Measurements from ENCODE around the gene PAK5.

The PAK5 gene

DNA sequence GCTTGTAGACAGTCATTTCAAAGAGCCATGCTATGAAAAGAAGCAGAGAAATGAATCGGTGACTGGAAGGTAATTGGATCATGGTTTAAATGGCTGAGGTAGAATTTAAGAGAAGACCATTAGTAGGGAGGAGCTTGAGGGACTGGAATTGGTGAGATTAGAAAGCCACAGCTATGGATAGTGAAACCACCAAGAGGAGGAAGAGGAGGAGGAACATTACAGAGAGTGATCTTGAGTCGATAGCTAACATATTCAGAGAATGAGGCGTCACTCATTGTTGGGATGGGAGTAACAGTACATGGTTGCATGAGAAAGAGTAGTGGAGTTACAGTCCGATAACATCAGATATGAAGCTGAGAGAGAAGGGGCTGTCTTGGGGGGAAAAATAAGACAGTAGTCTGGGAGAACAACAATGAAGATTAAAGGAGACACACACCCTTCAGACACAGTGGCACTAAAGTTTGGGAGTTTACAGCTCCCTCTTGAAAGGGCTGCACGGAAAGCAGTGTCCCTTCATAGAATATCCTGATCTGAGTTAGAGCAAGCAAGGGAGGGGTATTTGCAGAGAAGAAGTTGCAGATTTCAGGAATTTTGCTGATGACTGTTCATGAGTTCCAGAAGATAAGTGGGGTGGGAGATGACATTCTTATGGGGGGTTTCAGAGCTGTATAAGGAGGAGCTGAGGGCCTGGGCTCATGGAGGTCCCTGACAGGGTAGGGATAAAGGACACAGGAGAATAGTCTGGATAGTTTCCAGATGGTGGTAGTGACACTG is 339.6 kb downstream of the PAK5 start:
- Histone ChIP-seq H2AFZ (no peak overlapping the region), H3K36me3 (ENCODE audit: control insufficient read depth, insufficient read depth, low read length) (no peaks in the 10 kb centered on the region), H3K27ac (no peak overlapping the region), H3K9ac (no peak overlapping the region), H3K4me2 (ENCODE audit: low read length) (no peak overlapping the region), H3K4me3 (ENCODE audit: low read depth, low read length) (no peak overlapping the region), H3K79me2 (no peaks in the 10 kb centered on the region), H3K4me1 (no peaks in the 10 kb centered on the region), H3K9me3 (ENCODE audit: control insufficient read depth, low read length) (no peaks in the 10 kb centered on the region), H3K27me3 (ENCODE audit: control insufficient read depth, insufficient read depth, low read length) (no peaks in the 10 kb centered on the region)
- TF ChIP-seq, protein P1, sequence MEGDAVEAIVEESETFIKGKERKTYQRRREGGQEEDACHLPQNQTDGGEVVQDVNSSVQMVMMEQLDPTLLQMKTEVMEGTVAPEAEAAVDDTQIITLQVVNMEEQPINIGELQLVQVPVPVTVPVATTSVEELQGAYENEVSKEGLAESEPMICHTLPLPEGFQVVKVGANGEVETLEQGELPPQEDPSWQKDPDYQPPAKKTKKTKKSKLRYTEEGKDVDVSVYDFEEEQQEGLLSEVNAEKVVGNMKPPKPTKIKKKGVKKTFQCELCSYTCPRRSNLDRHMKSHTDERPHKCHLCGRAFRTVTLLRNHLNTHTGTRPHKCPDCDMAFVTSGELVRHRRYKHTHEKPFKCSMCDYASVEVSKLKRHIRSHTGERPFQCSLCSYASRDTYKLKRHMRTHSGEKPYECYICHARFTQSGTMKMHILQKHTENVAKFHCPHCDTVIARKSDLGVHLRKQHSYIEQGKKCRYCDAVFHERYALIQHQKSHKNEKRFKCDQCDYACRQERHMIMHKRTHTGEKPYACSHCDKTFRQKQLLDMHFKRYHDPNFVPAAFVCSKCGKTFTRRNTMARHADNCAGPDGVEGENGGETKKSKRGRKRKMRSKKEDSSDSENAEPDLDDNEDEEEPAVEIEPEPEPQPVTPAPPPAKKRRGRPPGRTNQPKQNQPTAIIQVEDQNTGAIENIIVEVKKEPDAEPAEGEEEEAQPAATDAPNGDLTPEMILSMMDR (IDR thresholded peaks at IDR 0.05), result no peak

DNA sequence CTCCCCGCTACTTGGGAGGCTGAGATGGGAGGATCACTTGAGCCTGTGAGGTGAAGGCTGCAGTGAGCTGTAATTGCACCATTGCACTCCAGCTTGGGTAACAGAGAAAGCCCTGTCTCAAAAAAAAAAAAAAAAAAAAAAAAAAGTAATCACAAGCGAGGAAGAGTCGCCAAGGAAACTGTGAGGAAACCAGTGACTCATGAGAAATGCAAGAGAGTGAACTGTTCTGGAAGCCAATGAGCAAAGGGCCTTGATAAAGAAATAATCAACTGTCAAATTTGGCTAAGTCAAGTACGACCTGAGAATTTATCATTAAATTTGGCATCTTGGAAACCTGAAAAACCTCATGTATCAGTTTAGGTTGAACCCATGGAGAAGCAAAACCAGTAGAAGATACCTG is 340.6 kb downstream of the PAK5 start:
- Histone ChIP-seq H2AFZ (no peak overlapping the region), H3K27me3 (ENCODE audit: control insufficient read depth, insufficient read depth, low read length) (no peaks in the 10 kb centered on the region), H3K36me3 (ENCODE audit: control insufficient read depth, insufficient read depth, low read length) (no peaks in the 10 kb centered on the region), H3K4me1 (no peaks in the 10 kb centered on the region), H3K4me2 (ENCODE audit: low read length) (no peak overlapping the region), H3K4me3 (ENCODE audit: low read depth, low read length) (no peak overlapping the region), H3K9ac (no peak overlapping the region), H3K27ac (no peak overlapping the region), H3K79me2 (no peaks in the 10 kb centered on the region), H3K9me3 (ENCODE audit: control insufficient read depth, low read length) (no peaks in the 10 kb centered on the region)
- TF ChIP-seq, protein P1 (IDR thresholded peaks at IDR 0.05), result no peak

DNA sequence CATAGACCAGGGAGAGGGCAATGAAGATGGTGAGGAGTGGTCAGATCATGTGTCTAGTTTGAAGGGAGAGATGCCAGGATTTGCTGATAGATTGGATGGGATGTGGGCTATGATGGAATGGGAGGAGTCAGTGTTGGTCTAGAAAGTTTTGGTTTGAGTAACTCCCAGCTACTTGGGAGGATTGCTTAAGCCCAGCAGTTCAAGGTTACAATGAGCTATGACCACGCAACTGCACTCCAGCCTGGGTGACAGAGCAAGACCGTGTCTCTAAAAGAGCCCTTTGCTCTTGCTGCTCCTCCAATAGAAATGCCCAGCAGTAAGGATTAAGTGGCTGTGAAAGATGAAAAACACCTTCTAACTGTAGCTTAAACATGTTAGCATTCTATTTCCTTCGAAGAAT is 342.7 kb downstream of the PAK5 start:
- no peaks in the 10 kb centered on the region for H3K4me1 ChIP-seq
- H3K36me3 ChIP-seq (ENCODE audit: control insufficient read depth, insufficient read depth, low read length), result no peaks in the 10 kb centered on the region
- H3K9me3 ChIP-seq (ENCODE audit: control insufficient read depth, low read length), result no peaks in the 10 kb centered on the region
- TF ChIP-seq, protein P1 (IDR thresholded peaks at IDR 0.05), result no peak
- no peak overlapping the region for H3K4me3 ChIP-seq (ENCODE audit: low read depth, low read length)
- no peaks in the 10 kb centered on the region for H3K27me3 ChIP-seq (ENCODE audit: control insufficient read depth, insufficient read depth, low read length)
- H3K4me2 ChIP-seq (ENCODE audit: low read length), result no peak overlapping the region
- H2AFZ ChIP-seq, result no peak overlapping the region
- H3K27ac ChIP-seq, result no peak overlapping the region
- no peaks in the 10 kb centered on the region for H3K79me2 ChIP-seq
- H3K9ac ChIP-seq, result no peak overlapping the region

DNA sequence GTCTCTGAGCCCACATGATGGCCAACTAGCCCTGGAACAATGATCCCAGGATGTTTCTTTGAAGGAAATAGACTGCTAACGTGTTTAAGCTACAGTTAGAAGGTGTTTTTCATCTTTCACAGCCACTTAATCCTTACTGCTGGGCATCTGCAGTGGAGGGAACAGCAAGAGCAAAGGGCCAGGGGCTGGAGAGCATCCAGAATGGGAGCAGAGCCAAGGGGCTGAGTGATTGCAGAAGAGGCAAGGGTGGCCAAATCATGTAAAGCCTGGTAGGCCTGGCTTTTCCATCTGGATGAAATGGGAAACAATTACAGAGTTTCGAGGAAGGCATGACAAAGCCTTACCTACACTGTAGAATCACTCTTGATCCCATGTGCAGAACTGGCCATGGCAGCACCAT is 343.2 kb downstream of the PAK5 start:
- Histone ChIP-seq H3K4me2 (ENCODE audit: low read length) (no peak overlapping the region), H3K36me3 (ENCODE audit: control insufficient read depth, insufficient read depth, low read length) (no peaks in the 10 kb centered on the region)
- TF ChIP-seq, protein P1 (IDR thresholded peaks at IDR 0.05), result no peak

DNA sequence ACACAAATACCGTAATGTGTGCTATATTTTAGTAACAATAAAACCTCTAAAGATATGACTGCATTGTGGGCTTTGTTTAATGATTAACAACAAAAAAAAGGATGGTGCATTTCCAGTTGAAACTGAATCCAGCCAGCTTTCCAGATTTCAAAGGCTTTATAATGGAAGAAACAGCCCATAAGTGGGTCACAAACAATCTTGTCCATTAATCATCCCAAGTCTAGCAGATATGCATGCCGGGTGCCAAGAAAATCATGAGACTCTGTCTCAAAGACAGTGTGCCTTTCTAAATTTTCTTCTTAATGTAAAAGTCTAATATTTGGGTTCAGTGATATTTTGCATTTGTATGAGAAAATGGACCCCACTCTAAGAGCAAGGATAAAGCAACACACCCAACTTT is 345.1 kb downstream of the PAK5 start:
- no peak overlapping the region for H3K9ac ChIP-seq
- H3K4me3 ChIP-seq (ENCODE audit: low read depth, low read length), result no peak overlapping the region
- H3K79me2 ChIP-seq, result no peaks in the 10 kb centered on the region
- H3K36me3 ChIP-seq (ENCODE audit: control insufficient read depth, insufficient read depth, low read length), result no peaks in the 10 kb centered on the region
- no peaks in the 10 kb centered on the region for H3K27me3 ChIP-seq (ENCODE audit: control insufficient read depth, insufficient read depth, low read length)
- no peak overlapping the region for H3K4me2 ChIP-seq (ENCODE audit: low read length)
- H2AFZ ChIP-seq, result no peak overlapping the region
- no peaks in the 10 kb centered on the region for H3K9me3 ChIP-seq (ENCODE audit: control insufficient read depth, low read length)
- H3K27ac ChIP-seq, result no peak overlapping the region
- H3K4me1 ChIP-seq, result no peaks in the 10 kb centered on the region
- TF ChIP-seq, protein P1 (IDR thresholded peaks at IDR 0.05), result no peak

More for the DNA sequence above, 343.2 kb downstream of the PAK5 start:
- H3K27me3 ChIP-seq (ENCODE audit: control insufficient read depth, insufficient read depth, low read length), result no peaks in the 10 kb centered on the region
- no peak overlapping the region for H3K27ac ChIP-seq
- H3K4me1 ChIP-seq, result no peaks in the 10 kb centered on the region
- no peaks in the 10 kb centered on the region for H3K79me2 ChIP-seq
- no peak overlapping the region for H3K9ac ChIP-seq
- no peak overlapping the region for H3K4me3 ChIP-seq (ENCODE audit: low read depth, low read length)
- H3K9me3 ChIP-seq (ENCODE audit: control insufficient read depth, low read length), result no peaks in the 10 kb centered on the region
- H2AFZ ChIP-seq, result no peak overlapping the region
